ENCODE data around the gene MYO9B.
"Not testable (repeated sequence)": the region's sequence is repeated elsewhere in the genome, so short reads cannot be mapped to it uniquely, and the experiment has no call there.

Gene MYO9B

DNA sequence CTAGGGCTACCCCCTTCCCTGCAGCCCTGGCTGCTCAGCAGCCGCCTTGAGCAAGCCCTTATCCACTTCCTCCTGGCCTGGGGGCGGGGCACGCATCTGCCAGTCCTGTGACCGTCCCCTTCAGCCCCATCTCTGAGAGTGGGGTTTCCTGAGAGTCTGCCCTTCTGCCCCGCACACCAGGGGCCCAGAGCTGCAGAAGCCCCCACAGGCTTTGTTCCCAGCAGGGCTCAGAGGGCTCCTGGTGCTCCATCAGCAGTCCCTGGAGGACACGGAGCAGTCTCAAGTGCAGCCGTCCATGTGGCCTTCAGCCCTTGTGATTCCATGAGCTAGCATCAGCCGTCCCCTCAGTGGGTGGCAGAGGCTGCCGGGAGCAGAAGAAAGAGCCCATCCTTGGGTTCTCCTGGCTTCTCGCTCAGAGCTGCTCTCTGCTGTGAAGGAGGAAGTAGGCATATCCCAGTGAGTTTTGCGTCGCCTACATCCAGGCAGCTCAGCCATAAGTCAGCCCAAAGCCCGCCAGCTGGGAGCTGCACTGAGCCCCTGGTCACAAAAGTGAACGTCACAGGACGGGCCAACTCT lies 16.3 kb downstream of the MYO9B start:
- no peak for DNase-seq (ENCODE audit: low read depth in 2 of 3, low spot score in 2 of 3)

GRCh38 chr19:17092696-17093095 lies 17.1 kb downstream of the MYO9B start:
- no peak for DNase-seq (ENCODE audit: low read depth in 2 of 3, low spot score in 2 of 3)

DNA sequence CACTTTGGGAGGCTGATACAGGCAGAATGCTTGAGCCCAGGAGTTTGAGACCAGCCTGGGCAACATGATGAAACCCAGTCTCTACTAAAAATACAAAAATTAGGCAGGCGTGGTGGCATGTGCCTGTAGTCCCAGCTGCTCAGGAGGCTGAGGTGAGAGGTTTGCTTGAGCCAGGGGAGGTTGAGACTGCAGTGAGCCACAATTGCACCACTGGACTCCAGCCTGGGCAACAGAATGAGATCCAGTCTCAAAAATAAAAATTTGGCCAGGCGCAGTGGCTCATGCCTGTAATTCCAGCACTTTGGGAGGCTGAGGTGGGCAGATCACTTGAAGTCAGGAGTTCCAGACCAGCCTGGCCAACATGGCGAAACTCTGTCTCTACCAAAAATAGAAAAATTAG lies 19.1 kb downstream of the MYO9B start:
- DNase-seq (ENCODE audit: low read depth in 2 of 3, low spot score in 2 of 3): not testable (repeated sequence)

DNA sequence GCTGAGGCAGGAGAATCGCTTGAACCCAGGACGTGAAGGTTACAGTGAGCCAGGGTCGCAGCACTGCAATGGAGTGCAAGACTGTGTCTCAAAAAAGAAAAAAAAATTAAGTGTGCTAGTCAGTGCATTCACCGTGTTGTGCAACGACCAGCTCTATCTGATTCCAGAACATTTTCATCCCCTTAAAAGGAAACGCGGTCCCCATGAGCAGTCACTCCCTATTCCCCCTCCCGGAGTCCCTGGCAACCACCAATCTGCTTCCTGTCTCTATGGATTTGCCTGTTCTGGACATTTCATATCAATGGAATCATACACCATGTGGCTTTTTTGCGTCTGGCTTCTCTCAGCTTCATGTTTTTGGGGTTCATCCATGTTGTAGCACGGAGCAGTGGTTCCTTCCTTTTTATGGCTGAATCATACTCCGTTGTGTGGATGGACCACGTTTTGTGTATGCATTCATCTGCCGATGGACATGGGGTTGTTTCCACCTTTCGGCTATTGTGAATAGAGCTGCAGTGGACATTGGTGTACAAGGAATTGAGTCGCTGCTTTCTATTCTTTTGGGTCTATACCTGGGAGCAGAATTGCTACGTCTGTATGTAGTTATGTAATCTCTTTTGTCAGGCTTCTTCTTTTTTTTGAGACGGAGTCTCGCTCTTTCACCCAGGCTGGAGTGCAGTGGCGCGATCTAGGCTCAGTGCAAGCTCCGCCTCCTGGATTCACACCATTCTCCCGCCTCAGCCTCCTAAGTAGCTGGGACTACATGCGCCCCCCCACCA lies 19.8 kb downstream of the MYO9B start:
- DNase-seq (ENCODE audit: low read depth in 2 of 3, low spot score in 2 of 3): no peak

DNA sequence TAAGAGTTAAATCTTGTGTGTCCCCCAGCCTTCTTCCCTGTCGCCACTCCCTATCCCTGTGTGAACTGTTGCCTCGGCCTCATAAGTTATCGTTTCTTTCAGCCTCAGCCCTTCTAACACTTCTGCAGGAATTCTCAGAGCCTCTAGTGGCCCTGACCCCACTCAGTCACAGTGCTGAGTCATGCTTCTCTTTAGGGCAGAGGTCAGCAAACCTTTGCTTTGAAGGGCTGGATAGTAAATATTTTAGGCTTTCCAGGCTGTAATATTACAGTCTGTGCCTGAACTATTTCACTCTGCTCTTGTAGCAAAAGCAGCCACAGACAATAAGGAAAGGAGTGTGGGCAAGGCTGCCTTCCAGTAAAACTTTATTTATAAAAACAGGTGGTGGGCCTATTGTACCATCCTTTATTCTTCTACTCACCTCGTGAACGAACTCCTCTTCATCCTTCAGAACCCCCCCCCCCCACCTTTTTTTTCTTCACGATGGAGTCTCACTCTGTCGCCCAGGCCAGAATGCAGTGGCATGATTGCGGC lies 22.1 kb downstream of the MYO9B start:
- no peak for DNase-seq (ENCODE audit: low read depth in 2 of 3, low spot score in 2 of 3)

GRCh38 chr19:17098326-17098725 lies 22.7 kb downstream of the MYO9B start:
- no peak for DNase-seq (ENCODE audit: low read depth in 2 of 3, low spot score in 2 of 3)

- no peak for DNase-seq (ENCODE audit: low read depth in 2 of 3, low spot score in 2 of 3)
These were observed 26.4 kb downstream of the MYO9B start for GRCh38 chr19:17101686-17102628.

DNA sequence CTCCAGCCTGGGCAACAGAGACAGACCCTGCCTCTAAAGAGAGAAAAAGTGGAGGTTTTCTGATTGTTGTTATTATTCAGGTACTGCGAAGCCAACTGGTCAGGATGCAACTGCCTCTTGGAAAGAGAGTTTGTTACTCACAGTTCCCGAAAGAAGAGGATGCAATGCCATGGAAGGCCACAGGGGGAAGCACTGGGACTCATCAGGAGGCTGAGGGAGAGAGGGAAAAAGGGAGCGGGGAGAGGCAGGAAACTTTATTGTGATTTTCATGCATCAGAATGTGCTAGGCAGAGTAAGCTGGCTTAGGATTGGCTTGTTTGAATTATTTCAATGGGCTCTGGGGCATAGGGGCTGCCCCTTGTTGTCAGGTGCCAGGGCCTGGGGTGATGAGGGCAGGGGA lies 27.6 kb downstream of the MYO9B start:
- no peak for DNase-seq (ENCODE audit: low read depth in 2 of 3, low spot score in 2 of 3)

DNA sequence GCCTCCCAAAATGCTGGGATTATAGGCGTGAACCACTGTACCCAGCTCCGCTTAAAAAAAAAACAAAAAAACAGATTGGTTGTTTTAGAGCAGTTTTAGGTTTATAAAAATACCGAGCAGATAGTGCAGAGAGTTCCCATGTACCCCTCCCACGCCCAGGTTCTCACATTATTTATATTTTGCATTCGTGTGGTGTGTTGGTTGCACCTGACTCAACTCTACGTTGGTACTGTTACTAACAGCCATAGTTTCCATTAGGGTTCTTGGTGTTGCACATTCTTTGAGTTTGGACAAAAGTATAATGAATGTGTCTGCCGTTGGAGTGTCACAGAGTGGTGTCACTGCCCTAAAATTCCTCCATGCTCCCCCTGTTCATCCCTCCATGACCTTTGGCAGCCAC lies 29.1 kb downstream of the MYO9B start:
- no peak for DNase-seq (ENCODE audit: low read depth in 2 of 3, low spot score in 2 of 3)

DNA sequence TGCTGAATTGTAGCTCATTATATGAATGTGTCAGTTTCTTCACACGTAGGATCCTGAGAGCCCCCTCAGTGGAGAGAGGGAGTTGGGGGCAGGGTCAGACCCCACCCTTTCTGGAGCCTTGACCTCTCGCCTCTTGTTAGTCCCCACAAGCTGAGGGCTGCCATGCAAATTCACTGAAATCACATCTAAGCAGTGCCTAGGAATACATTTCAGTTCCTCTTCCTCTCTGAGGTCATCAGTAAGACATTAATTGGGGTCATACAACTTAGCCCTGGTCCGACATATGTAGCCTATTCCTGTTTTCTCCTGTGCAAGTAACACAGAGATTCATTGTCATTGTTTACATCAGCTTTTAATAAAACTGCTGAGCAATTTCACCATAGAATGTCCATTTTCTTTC lies 30.0 kb downstream of the MYO9B start:
- DNase-seq (ENCODE audit: low read depth in 2 of 3, low spot score in 2 of 3): no peak

GRCh38 chr19:17106964-17107363 lies 31.4 kb downstream of the MYO9B start:
- DNase-seq (ENCODE audit: low read depth in 2 of 3, low spot score in 2 of 3): not testable (repeated sequence)

GRCh38 chr19:17107546-17108452 lies 32.2 kb downstream of the MYO9B start:
- no peak for DNase-seq (ENCODE audit: low read depth in 2 of 3, low spot score in 2 of 3)

GRCh38 chr19:17108453-17108784 lies 32.8 kb downstream of the MYO9B start:
- DNase-seq (ENCODE audit: low read depth in 2 of 3, low spot score in 2 of 3): no peak

DNA sequence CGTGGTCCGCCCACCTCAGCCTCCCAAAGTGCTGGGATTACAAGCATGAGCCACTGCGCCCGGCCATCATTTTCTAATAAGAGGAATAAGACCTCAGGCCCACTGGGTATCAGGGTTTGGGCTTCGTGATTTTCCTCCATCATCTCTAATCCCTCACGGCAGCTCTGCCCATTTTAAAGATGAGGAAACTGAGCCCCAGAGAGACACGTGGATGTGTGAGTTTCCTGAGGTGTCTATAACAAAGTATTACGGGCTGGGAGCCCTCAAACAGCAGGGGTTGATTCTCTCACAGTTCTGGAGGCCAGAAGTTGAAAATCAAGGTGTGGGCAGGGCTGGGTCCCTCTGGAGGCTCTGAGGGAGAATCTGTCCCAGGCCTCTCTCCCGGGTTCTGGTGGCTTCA lies 33.7 kb downstream of the MYO9B start:
- DNase-seq (ENCODE audit: low read depth in 2 of 3, low spot score in 2 of 3): no peak

- no peak for DNase-seq (ENCODE audit: low read depth in 2 of 3, low spot score in 2 of 3)
These were observed 34.5 kb downstream of the MYO9B start for GRCh38 chr19:17109962-17110598.

DNA sequence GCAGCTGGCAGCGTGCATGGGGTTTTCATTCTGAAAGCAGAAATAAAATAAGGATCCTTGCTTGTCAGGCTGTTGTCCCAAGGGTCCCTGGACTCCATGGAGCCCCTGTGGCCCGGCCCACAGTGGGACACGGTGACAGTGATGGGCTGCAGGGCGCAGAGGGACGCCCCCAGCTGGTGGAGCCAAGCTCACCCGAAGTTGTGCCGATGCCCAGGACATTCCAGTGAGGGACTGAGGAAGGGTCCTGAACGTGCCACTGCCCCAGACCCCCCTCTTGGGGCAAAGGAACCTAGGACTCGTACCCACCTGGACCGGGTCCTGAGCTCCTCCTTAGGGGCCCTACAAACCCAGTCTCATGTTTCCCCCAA lies 35.0 kb downstream of the MYO9B start:
- no peak for DNase-seq (ENCODE audit: low read depth in 2 of 3, low spot score in 2 of 3)

- no peak for DNase-seq (ENCODE audit: low read depth in 2 of 3, low spot score in 2 of 3)
These were observed 36.2 kb downstream of the MYO9B start for GRCh38 chr19:17111766-17112165.

GRCh38 chr19:17112271-17112670 lies 36.7 kb downstream of the MYO9B start:
- no peak for DNase-seq (ENCODE audit: low read depth in 2 of 3, low spot score in 2 of 3)

GRCh38 chr19:17112700-17113099 lies 37.1 kb downstream of the MYO9B start:
- no peak for DNase-seq (ENCODE audit: low read depth in 2 of 3, low spot score in 2 of 3)

DNA sequence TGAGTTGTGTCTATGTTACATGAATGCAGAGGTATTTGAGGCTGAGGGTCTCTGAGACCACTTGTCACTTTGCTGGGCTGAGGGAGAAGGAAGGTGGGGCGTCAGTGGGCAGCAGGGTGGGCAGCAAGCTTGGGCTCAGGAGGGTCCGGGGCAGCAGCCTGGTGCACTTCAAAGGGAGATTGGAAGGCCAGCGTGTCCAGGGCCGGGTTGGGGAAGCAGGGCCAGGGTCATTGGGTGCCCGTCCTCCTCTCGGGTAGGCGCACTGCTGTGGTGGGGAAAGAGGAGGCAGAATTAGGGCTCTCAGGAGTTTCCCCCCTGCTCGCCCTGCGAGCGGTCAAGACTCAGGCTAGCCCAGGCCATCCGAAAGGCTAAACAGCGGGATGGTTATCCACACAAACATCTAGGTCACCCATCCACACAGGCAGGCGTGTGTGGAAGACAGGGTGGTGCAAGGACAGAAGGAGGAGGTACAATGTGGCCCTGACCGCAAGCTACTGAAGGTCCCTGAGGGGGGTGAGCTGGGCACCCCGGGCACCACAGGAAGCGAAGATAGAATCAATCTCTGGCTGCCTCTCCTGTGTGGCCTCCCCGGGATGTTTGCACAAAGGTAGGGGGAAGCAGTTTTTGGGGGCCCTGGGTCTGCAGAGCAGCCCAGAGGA lies 37.7 kb downstream of the MYO9B start:
- no peak for DNase-seq (ENCODE audit: low read depth in 2 of 3, low spot score in 2 of 3)
